Heart right ventricle (tissue), 16 donors: Measurements from ENCODE around the gene GPR3. TPM values are rescaled to one million over a fixed set of nuclear protein-coding genes. Genes with fewer than 3 reads are reported as not detected.

Experiments
- ATAC-seq, 8 donors: fragments of 200-7000 bp; cut with Tn5 transposase; one replicate each; pipeline ENCODE4 v1.9.1; 2020; ENCODE audit warnings: mild to moderate bottlenecking in 8 of 8, moderate library complexity in 8 of 8, moderate number of reproducible peaks in 1 of 8
- DNase-seq, 2 donors: peaks; one replicate each; pipeline ENCODE4 v3.0.0-alpha.2; 2020
- H3K27ac ChIP-seq, 10 donors: fragments of 200-600 bp; sonication (generic) in 2 of 10; one replicate each; pipeline versions ENCODE4 v1.5.0 to v1.8.0; 2020 to 2022; ENCODE audit warnings: mild to moderate bottlenecking in 3 of 10
- H3K27me3 ChIP-seq, 7 donors: fragments of 200-600 bp; one replicate each; pipeline ENCODE4 v1.8.0; 2021 to 2022; ENCODE audit warnings: mild to moderate bottlenecking in 2 of 7
- H3K36me3 ChIP-seq, 9 donors: fragments of 200-600 bp; sonication (generic) in 1 of 9; one replicate each; pipeline versions ENCODE4 v1.5.0 to v1.8.0; 2020 to 2022; ENCODE audit warnings: mild to moderate bottlenecking in 2 of 9
- H3K4me1 ChIP-seq, 9 donors: fragments of 200-600 bp; sonication (generic) in 1 of 9; one replicate each; pipeline versions ENCODE4 v1.5.0 to v1.8.0; 2020 to 2022; ENCODE audit warnings: mild to moderate bottlenecking in 4 of 9
- H3K4me3 ChIP-seq, 10 donors: fragments of 200-600 bp; sonication (generic) in 2 of 10; one replicate each; pipeline versions ENCODE4 v1.5.0 to v1.8.0; 2020 to 2022; ENCODE audit warnings: mild to moderate bottlenecking in 7 of 10, moderate library complexity in 2 of 10
- H3K9me3 ChIP-seq, 11 donors: fragments of 200-600 bp in 10 of 11; sonication (generic) in 2 of 11; one replicate each; pipeline versions ENCODE4 v1.5.0 to v1.8.0; 2013 to 2022; ENCODE audit warnings: mild to moderate bottlenecking in 2 of 11, control low read depth in 1 of 11, moderate library complexity in 1 of 11
- WGBS, 2 donors: extraction: QIAGEN DNeasy Blood & Tissue Kit; methylation state at CpG; one replicate each; pipeline ENCODE4 v1.1.7; 2013; ENCODE audit warnings: inconsistent platforms in 1 of 2; 5-methylcytosine and 5-hydroxymethylcytosine counted together
- intact Hi-C, 10 donors: fragments of 100-400 bp; cut with DNase I; formaldehyde crosslinking; loops; one replicate each; pipeline versions ENCODE4 v1.11.1 to v1.14.2; 2022
- polyA plus RNA-seq, 2 donors: library from polyadenylated mRNA; stranded (reverse); fragments of 200-250 nt; gene quantifications; one replicate each; pipeline ENCODE4 v1.2.3, GENCODE V29; 2013
- total RNA-seq, 10 donors: library from RNA; stranded (reverse); fragmentation: NEBNext Ultra II Directional in 3 of 10; extraction: Animal tissue kit (Norgen Biotek cat#: 25700) in 3 of 10; gene quantifications; one replicate each; pipeline versions ENCODE4 v1.2.1 to v1.2.4, GENCODE V29; 2021 to 2023
- TF ChIP-seq, protein P1 (sequence below), 9 donors: fragments of 200-600 bp; sonication (generic) in 2 of 9; IDR thresholded peaks; one replicate each; pipeline versions ENCODE4 v1.5.0 to v1.8.0; 2021 to 2022; ENCODE audit warnings: antibody characterized with exemption in 9 of 9, mild to moderate bottlenecking in 5 of 9, moderate library complexity in 1 of 9
- donor health status: Arrhythmogenic right ventricular cardiomyopathy.
- donor health status: ischemic (EF 13 %, LVEDD 7.1; RV severe dilation, severe dysfunction).
- donor health status: healthy with polysubstance abuse.
- donor health status: DM: no; HTN: yes; CAD: no.
- donor health status: DM: no; HTN: no; CAD: no.
- donor health status: ischemic (EF 25% LVEDD 6.9; RV normal size, moderate dysfunction).
- donor health status: ischemic (EF 25% LVEDD 5.7; RV mildly dilated, moderate dysfunction).
- donor health status: healthy.
- donor health status: DM: yes; HTN: yes; CAD: no.
- donor health status: Ischemic cardiomyopathy.
- donor health status: ischemic (EF 35%, LVEDD 5.7; RV mildly dilated, moderate dysfunction).
- donor health status: nonischemic (EF 11% LVEDD 7.7; RV severe dilation, severe dysfunction).
- donor health status: DM: yes; HTN: yes; CAD: no.
- donor health status: PGD.
- donor health status: ischemic (EF 29% LVEDD 5.4; RV normal size, mild dysfunction).
- donor health status: nonischemic (EF 23%, LVEDD 6.1; RV moderate dilation, normal function).

Gene GPR3
- total and polyA plus RNA-seq, 12 donors: 0.27 to 3.4 (median 0.42) TPM; not detected in 1

DNA sequence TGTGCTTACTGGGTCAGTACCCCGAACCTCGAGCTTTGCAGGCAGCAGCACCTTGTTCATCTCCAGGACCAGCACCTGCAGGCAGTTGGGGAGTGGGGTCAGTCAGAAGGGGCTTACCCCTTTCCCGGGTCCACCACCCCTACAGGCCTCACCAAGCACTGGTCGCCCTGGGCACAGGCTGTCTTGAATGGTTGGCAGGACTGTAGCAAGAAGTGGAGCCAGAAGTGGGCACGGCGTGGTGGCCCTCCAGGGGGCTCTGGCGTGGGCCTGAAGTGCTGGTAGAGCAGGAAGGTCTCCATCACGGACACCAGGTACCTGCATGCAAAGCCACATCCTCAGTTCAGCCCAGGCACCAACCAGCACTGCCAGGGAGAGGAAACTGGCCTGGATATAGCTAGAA, 30.9 kb upstream of the GPR3 start:
- TF ChIP-seq, protein P1, sequence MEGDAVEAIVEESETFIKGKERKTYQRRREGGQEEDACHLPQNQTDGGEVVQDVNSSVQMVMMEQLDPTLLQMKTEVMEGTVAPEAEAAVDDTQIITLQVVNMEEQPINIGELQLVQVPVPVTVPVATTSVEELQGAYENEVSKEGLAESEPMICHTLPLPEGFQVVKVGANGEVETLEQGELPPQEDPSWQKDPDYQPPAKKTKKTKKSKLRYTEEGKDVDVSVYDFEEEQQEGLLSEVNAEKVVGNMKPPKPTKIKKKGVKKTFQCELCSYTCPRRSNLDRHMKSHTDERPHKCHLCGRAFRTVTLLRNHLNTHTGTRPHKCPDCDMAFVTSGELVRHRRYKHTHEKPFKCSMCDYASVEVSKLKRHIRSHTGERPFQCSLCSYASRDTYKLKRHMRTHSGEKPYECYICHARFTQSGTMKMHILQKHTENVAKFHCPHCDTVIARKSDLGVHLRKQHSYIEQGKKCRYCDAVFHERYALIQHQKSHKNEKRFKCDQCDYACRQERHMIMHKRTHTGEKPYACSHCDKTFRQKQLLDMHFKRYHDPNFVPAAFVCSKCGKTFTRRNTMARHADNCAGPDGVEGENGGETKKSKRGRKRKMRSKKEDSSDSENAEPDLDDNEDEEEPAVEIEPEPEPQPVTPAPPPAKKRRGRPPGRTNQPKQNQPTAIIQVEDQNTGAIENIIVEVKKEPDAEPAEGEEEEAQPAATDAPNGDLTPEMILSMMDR (IDR thresholded peaks at IDR 0.05): no peak
- Histone ChIP-seq H3K4me1 (peaks cover 12 to 42% (median 22%) of the 10 kb centered on the region in 9 donors), H3K27me3 (no peaks in the 10 kb centered on the region), H3K36me3 (peaks cover 11 to 83% (median 61%) of the 10 kb centered on the region in 9 donors), H3K27ac (no peak overlapping the region), H3K9me3 (no peaks in the 10 kb centered on the region), H3K4me3 (no peak overlapping the region)
- ATAC-seq: no peak
- DNase-seq: no peak
- WGBS, 2 donors: 95 to 98% methylated on average over 8 of the region's 8 CpGs
- intact Hi-C loops: loop anchor here in 1 of 10 donors (5.0 kb wide), 1 partner anchor 34 kb away; no protein-coding TSS in a partner anchor

DNA sequence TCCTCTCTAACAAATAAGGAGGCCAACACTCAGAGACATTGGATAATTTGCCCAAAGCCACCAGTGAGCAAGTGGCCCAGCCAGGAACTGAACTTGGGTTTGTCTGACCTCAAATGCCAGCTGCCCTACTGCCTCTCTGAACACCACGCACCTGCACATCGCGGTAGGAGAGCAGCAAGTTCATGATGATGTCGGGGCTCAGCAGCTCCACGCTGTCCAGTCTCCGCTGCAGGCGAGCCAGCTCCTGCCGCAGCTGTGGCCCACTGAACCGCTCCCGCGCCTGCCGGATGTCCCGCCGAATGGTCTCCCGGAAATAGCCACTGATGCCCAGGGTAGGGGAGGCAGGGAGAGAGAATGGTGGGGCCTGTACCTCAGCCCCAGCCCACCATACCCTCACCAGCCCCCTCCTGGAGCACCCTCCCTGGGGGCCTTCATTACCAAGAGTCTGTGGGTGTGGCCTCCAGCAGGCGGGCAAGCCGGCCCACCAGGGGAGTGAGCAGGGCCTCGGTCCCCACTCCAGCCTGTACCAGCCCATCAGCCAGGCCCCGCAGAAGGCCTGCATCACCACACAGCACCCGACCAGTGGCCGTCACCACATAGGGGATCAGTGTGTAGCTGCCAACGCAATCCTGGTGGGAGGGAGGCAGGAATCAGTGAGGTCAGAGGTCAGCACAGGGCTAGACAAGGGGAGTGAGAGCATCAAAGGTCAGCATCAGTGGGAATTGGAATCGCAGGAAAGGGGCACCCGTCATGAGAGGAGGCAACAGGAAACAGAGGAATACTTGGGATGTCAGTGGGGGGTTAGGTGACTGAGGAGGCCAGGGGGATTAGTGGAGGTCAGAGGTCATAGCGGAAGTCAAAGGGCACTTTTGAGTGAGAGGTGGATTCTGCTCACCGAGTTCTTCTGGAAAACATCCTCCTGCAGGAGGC, 28.4 kb upstream of the GPR3 start:
- H3K9me3 ChIP-seq: no peaks in the 10 kb centered on the region
- H3K4me3 ChIP-seq: peak overlapping the region in 6 of 10 donors; percentile 59 to 90 (median 78)
- DNase-seq (no peak), ATAC-seq (no peak)
- peaks cover 25 to 55% (median 38%) of the 10 kb centered on the region in 9 donors for H3K4me1 ChIP-seq
- 89 to 91% methylated on average over 26 of the region's 26 CpGs for WGBS, 2 donors
- intact Hi-C loops: loop anchor here in 1 of 10 donors (5.0 kb wide), 1 partner anchor 37 kb away; no protein-coding TSS in a partner anchor
- H3K27ac ChIP-seq: peak overlapping the region in 3 of 10 donors; percentile 97 to 100 (median 99)
- H3K27me3 ChIP-seq: no peaks in the 10 kb centered on the region
- TF ChIP-seq, protein P1 (IDR thresholded peaks at IDR 0.05): no peak
- peaks cover 6 to 58% (median 42%) of the 10 kb centered on the region in 9 donors for H3K36me3 ChIP-seq

DNA sequence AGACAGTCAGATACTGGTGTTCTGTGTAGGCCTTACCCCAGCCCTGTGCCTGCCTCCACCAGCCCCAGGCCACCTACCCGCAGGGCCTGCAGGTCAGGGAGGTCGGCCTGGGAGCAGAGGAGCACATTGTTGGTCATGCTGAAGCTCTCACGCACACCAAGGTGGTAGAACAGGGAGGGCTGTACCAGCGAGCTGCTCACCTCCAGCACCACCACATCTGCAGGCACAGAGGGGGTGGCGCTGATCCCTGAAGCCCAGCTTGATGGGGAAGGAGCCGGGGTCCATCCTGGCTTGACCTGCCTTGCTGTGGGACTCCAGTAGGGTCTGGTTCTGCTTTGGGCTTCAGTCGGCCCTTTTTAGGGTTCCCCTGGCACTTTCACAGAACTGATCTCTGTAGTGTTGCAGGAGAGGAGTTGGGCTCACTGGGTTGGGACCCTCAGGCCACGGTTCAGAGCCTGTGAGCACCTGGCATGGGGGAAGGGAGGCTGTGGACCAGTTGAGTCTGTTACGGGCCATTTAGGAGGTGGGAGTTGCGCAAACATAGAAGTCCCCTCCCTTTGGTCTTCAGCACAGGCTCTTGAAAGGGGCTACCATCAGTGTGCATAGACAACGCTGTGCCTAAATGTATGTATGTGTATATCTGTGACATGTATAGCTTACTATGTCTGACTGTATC, 27.6 kb upstream of the GPR3 start:
- Histone ChIP-seq H3K36me3 (peaks cover 6 to 50% (median 35%) of the 10 kb centered on the region in 9 donors), H3K9me3 (no peaks in the 10 kb centered on the region), H3K4me3 (peak overlapping the region; percentile 45 to 90 (median 77)), H3K27ac (peak overlapping the region in 9 of 10 donors; percentile 97 to 100 (median 98)), H3K27me3 (no peaks in the 10 kb centered on the region), H3K4me1 (peaks cover 25 to 61% (median 45%) of the 10 kb centered on the region in 9 donors)
- intact Hi-C loops: loop anchor here in 3 of 10 donors (5.0 kb wide), 2 partner anchors 38 to 43 kb away; partner anchors contain the start of gene TMEM222 (in 2 of the 3)
- ATAC-seq (no peak), DNase-seq (no peak)
- 76 to 81% methylated on average over 11 of the region's 11 CpGs for WGBS, 2 donors
- TF ChIP-seq, protein P1 (IDR thresholded peaks at IDR 0.05): no peak
